ENCODE measurements around the gene GALNT7.
A peak's percentile ranks its signal among the peaks of the same experiment; 100 is the strongest.

The GALNT7 gene

DNA sequence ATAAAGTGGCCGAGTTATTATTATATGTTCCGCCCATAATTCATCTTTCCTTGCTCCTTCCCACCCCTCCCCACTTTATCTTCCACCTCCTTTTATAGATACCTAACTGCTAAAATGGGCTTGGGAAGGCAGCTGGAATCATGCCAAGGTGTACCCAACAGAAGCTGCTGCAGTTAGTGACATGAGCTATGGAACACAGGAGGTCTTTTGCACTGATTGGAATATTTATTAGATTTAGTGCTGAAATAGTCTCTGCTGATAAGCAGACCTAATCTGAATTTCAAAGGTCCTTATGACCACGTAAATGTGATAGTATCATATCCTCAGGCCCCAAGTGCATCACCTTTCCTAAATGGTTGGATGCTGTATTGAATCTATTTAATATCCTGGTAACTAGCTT is 100.7 kb downstream of the GALNT7 start:
- no peak for DNase-seq

DNA sequence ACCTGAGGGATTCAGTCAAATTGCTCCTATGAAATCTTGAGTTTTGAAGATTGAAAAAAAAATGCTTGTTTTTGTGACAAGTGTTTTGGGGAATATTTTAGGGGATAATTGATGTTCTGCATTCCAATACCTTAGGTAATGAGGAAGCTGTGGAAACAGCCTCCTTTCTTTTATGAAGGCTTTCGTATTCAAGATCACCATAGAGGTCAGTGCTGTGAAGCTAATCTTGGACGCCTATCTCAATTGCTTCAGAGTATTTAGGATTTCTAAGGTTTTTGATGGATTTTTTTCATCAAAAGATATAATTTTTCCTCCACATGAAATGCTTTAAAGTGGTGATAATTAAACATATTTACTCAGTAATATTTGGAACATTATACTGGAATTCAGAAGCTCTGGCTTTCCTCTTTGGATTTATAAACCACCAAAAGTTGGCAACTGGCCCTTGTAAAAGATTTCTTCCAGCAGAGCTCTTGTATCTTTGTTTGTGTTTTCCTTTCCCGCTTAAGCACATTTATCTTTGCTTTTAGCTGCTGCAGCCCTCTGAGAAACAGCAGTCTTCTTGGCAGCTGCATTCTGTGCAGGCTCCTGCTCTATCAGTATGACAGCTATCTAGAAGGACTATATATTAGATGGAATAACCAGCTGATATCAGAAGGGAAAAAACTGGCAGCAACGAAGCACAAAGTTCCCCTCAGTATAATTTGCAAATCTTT is 101.9 kb downstream of the GALNT7 start:
- no peak for DNase-seq

DNA sequence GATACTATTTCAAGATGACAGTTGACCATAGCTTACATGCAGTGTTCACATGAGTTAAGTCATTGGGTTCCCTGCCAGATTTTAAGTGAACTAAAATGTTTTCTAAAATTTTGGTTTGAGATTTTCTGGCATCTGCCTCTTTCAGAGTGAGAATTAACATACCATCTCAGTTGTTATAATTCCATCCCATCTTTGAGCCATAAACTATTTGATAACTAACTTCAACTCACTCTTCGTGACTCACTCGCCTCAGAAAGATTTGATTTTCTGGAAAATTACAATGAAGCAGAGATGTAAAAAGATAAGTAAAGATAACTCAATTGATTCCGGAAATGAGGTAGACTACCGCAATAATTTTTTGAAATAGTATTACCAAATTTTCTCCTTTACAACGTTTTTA is 103.7 kb downstream of the GALNT7 start:
- DNase-seq = no peak

- no peak for DNase-seq
These were observed 104.4 kb downstream of the GALNT7 start for GRCh38 chr4:173272996-173273395.

- peak; percentile 20 for DNase-seq
These were observed 105.3 kb downstream of the GALNT7 start for GRCh38 chr4:173273941-173274340.

GRCh38 chr4:173274744-173275143 is 106.1 kb downstream of the GALNT7 start:
- DNase-seq = no peak

DNA sequence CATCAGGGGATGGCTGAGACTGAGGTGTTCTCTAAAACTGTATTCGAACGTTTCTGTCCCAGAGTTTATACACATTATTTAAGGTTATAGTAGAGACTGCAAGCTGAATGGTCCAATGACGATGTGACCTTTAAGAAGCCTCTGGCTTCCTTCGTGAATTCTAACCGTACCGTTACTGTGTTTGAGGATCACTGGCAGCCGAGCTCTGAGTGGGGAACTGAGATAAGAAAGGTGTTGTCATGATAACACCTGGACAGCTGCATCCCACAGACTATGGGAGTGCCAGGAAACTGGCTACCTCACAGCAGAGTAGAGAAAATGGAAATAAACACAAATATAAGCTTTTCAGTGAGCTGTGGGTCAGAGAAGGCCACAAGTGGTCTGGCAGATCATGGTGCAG is 106.5 kb downstream of the GALNT7 start:
- no peak for DNase-seq

DNA sequence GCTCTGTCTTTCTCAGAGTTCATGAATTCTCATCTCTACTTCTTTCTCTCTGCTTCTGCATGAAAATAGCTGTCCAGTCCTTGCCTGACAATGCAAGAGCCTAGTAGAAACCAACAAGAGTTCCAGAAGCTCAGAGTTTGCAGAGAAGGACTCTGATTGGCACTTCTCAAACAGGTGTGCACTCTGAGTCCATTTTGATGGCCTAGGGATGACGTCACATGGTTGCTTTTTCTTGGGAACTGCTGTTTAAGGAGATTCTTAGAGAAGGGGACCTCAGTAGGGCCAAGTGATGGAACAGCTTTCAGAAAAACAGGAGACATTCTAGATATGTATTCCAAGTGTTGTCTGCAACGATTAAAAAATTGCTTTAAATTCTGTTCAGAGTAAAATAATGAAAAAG is 108.7 kb downstream of the GALNT7 start:
- no peak for DNase-seq

GRCh38 chr4:173280998-173281397 is 112.4 kb downstream of the GALNT7 start:
- no peak for DNase-seq

DNA sequence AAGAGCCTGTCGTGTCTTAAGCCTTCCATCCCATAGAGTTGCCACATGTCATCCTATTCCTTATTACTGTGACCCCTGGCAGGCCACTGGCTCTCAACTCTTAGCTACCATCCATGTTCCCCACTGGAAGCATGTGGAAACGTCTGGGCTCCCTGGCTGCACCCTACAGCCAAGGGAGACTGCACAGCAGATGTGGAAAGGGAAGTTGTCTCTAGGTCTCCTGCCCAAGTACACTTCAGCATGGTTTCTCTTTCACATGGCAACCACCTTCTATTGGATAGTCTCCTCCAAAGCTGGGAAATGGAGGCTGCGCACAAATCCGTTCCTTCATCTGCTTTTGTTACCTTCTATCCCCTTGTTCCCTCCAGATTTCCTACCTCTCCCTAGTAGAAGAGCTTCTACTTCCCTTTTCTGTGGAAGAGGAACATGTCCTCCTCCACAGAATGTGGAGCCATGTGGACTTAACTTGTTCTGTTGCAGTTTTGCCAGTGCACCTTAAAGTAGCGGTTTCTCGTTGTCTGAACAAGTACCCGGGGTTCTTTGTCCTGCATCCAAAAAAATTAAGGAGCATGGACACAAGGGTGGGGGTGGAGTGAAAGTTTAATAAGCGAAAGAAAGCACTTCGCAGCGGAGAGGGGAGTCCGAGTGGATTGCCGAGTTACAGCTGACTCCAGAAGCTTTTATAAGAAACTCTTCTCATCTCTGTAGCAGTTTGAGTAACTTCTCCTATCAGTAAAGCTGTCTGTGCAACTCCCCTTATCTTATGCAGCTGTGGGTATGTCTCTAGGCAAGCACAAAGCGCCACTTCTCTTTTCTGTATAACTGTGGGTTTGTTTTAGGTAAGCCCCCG is 113.0 kb downstream of the GALNT7 start:
- no peak for DNase-seq

- no peak for DNase-seq
These were observed 113.6 kb downstream of the GALNT7 start for GRCh38 chr4:173282256-173282562.

DNA sequence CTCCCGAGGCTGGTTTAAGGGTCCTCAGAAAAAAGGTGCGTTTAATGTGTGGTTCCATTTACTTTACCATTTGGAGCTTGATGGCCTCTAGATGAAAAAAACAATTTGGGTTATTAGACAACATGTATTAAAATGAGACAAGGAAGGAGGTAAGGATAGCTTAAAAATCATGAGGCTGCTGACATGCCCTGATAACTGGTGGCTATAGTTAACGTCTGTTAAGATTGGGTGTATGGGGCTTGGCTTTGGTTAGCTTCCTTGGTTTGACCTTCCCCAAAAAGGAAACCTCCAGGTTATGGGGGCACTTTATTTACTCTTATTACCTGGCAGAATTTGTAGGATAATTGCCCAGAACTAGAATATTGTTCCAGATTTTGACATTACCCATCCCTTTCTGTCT is 114.0 kb downstream of the GALNT7 start:
- no peak for DNase-seq

- no peak for DNase-seq
These were observed 115.9 kb downstream of the GALNT7 start for GRCh38 chr4:173284463-173284862.

GRCh38 chr4:173287486-173287885 is 118.9 kb downstream of the GALNT7 start:
- no peak for DNase-seq

GRCh38 chr4:173288296-173288695 is 119.7 kb downstream of the GALNT7 start:
- peak; percentile 41 for DNase-seq

DNA sequence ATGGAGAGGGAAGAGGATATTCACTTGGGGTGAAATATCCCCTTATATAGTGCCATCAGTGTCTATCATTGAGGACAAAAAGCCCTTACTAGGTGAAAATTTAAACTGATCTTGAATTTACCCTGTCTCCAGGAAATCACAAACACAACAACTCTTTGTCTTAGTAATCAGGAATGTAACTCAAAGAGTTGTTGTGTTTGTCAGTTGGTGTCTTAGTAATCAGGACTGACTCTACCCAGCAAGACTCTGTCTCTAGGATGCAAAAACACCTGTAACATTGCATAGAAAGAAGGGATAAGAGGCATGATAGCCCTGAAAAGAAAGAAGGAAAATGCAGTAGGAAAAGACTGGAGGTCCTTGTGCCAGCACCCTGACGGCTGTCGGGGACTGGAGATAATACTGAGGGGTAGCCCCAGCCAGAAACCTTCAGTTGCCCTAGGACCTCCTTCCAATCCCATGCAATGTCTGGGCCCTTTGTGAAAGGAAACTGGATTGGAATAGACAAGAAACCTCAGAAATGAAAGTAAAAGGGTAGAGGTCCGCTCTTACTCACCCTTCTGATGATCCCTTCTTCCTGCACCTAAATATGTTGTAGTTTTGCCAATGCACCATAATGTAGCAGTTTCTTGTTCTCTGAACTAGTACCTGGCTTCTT is 120.2 kb downstream of the GALNT7 start:
- DNase-seq = no peak

DNA sequence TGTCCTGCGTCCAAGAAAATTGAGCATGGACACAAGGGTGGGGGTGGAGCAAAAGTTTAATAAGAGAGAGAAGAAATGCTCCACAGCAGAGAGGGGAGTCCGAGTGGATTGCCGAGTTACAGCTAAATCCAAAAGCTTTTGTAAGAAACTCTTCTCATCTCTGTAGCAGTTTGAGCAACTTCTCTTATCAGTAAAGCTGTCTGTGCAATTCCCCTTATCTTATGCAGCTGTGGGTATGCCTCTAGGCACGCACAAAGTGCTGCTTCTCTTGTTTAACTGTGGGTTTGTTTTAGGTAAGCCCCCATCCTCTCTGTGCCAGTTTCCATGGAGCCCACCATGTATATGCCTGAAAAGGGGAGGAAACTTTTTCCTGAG is 120.7 kb downstream of the GALNT7 start:
- no peak for DNase-seq

DNA sequence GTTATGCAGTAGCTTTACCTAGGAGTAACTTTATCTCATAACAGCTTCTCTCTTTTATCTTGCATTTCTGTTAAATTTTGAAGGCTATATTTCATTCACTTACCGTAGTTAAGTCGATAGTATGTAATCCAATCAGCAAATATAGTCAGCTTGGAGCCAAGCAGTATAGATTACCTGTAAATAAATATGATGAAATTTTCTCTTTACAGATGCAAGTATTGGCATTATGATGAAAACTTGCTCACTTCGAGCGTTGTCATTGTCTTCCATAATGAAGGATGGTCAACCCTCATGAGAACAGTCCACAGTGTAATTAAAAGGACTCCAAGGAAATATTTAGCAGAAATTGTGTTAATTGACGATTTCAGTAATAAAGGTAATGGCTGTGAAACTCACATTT is 123.3 kb downstream of the GALNT7 start:
- DNase-seq = no peak

DNA sequence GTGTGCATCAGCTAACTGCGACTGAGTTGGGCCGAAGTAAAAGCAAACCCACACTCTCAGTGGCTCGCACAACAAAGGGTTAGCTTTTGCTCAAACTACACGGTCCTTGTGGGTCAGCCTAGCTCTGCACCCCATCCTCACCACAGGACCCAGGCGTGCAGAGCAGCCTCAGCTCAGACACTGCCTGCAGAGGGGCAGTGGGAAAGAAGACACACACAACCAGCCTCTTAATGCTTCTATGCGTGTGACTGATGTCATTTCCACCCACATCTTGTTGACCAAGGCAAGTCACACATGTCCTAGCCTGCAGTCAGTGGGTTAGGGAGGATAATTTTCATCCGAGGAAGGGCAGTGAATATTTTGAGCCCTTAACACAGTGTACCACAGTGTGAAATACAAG is 125.1 kb downstream of the GALNT7 start:
- no peak for DNase-seq

- DNase-seq = no peak
These were observed 125.8 kb downstream of the GALNT7 start for GRCh38 chr4:173294444-173294843.

DNA sequence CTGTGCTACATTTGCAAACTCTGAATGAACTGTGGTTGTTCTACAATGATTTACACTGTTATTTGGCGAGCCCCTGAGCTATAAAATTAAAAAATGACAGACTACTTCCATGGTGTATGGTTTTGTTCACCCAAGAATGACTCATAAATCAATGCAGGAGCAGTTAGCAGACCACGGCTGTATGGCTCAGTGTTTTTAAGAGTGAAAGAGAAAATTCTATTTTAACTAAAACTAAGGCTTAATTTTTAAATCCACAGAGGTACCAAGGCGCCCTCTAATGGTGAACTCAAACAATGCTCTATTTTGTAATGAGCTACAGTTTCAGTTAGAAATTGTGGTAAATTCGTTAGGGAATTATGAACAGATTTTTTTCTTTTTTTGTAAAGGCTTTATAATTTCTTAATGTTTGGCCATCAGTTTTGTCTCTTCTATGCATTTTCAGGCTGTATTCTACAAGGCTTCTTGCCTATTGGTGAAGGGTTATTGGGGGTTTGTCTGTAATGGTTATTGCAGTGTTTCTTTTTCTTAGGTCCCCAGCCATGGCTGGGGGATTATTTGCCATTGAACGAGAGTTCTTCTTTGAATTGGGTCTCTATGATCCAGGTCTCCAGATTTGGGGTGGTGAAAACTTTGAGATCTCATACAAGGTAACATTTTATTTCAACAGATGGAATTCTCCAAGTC is 133.0 kb downstream of the GALNT7 start:
- DNase-seq = peak; percentile 49

DNA sequence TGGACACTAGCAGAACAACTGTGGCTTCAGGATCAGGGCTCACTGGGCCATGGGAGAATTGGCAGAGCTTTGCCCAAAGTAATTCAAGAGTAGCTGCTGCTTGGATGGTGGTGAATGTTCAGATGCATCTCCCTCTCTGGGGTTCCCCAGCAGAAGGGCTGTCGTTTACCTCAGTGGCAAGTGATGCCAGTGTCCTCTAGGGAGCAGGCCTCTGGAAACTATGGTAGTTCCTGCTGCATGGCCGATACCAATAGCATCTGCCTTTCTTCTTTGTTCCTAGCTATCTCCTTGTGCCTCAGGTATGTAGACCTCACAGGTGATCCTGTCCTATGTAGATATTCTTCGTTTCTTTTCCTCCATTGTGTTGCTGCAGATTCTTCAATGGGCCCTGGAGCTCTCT is 139.2 kb downstream of the GALNT7 start:
- no peak for DNase-seq

DNA sequence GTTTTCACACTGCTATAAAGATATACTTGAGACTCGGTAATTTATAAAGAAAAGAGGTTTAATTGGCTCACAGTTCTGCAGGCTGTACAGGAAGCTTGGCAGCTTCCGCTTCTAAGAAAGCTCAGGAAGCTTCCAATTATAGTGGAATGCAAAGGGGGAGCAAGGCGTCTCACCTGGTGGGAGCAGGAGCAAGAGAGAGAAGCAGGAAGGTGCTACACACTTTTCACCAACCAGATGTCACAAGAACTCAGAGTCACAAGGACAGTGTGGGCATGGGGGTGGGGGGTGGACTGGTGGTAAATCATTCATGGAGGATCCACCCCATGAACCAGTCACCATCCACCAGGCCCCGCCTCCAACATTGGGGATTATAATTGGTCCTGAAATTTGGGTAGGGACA is 142.8 kb downstream of the GALNT7 start:
- no peak for DNase-seq

DNA sequence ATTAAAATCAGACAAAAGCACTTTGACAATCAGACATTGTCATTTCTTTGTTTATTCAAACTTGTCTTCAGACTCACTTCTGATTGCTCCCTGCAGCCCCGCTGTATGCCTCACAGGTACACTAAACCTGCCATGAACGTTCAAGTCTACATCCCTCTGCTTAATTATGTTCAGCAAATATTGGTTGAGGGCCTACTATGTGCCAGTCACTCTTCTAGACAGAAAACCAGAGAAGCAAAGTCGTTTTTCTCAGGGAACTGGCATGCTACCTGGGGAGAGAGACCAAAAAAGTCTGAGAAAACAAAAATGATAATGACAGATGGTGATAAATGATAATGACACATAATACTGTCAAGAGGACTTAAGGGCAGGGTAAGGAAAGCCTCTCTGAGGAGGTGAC is 146.1 kb downstream of the GALNT7 start:
- DNase-seq = no peak

Measured in eye (tissue), 1 donor.